Peyer's patch (tissue), 4 donors: ENCODE results near the gene DGCR2.

Source experiments
- CTCF ChIP-seq, 6 experiments: fragments of 450-650 bp in 4 of 6; fragments of 200-600 bp in 2 of 6; sonication (generic) in 1 of 6; IDR thresholded peaks; one replicate each; pipeline ENCODE4 v1.5.1; 2017 to 2019; ENCODE audit warnings: antibody characterized with exemption in 6 of 6, mild to moderate bottlenecking in 3 of 6, moderate library complexity in 1 of 6
- POLR2A ChIP-seq, 2 donors: fragments of 450-650 bp; IDR thresholded peaks; one replicate each; pipeline ENCODE4 v1.5.1; 2017; ENCODE audit warnings: antibody characterized with exemption in 2 of 2, mild to moderate bottlenecking in 2 of 2, moderate library complexity in 2 of 2

DNA sequence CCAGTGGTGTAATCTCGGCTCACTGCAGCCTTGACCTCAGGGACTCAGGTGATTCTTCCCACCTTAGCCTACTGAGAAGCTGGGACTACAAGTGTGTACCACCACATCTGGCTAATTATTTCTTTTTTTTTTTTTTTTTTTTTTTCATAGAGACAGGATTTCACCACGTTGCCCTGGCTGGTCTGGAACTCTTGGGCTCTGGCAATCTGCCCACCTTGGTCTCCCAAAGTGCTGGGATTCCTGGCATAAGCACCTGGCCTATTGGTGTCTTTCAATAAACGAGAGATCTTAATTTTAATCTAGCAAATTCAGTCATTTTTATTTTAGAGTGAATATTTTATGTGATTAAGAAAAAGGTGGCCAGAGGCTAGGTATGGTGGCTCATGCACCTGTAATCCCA, 40.1 kb downstream of the DGCR2 start:
- TF ChIP-seq CTCF (IDR thresholded peaks at IDR 0.05) = no peak
- no peak for TF ChIP-seq POLR2A (IDR thresholded peaks at IDR 0.05)
